Fibroblast of lung (primary cell): Measurements from ENCODE around the gene TMCO1.

Experiments
- EZH2 ChIP-seq: IDR thresholded peaks from 2 replicates; pipeline ENCODE4 v1.5.1; 2012; ENCODE audit warnings: low read length, control low read depth, mild to moderate bottlenecking; ENCODE audit errors: missing control alignments
- TF ChIP-seq, protein P1 (sequence below), 2 donors: IDR thresholded peaks in 1 of 2; conservative IDR thresholded peaks in 1 of 2; 1 replicate in 1 of 2; 2 replicates in 1 of 2; pipeline ENCODE4 v1.5.1; 2011 to 2012; ENCODE audit warnings: low read length in 2 of 2, control low read depth in 1 of 2, inconsistent platforms in 1 of 2, low read depth in 1 of 2, mild to moderate bottlenecking in 1 of 2

DNA sequence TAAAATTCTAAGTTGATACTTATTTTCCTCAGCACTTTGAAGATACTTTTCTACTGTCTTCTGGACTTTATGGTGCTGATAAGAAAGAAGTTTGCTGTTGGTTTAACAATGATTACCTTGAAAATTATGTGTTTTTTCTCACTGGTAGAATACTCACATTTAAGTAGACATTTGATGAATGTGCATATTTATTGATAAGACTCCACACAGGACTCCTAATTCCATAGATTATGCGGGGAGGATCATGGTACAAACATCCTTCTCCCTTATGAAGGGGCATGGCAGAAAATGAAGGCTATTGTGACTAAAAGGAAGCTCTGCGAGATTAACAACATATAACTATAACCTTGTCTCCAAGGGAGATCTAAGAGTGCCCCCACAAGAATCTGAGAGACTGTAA, 41.8 kb downstream of the TMCO1 start:
- TF ChIP-seq, protein P1, sequence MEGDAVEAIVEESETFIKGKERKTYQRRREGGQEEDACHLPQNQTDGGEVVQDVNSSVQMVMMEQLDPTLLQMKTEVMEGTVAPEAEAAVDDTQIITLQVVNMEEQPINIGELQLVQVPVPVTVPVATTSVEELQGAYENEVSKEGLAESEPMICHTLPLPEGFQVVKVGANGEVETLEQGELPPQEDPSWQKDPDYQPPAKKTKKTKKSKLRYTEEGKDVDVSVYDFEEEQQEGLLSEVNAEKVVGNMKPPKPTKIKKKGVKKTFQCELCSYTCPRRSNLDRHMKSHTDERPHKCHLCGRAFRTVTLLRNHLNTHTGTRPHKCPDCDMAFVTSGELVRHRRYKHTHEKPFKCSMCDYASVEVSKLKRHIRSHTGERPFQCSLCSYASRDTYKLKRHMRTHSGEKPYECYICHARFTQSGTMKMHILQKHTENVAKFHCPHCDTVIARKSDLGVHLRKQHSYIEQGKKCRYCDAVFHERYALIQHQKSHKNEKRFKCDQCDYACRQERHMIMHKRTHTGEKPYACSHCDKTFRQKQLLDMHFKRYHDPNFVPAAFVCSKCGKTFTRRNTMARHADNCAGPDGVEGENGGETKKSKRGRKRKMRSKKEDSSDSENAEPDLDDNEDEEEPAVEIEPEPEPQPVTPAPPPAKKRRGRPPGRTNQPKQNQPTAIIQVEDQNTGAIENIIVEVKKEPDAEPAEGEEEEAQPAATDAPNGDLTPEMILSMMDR (conservative IDR thresholded peaks at IDR 0.05 in 1 of 2, IDR thresholded peaks at IDR 0.05 in 1 of 2; ENCODE audit: low read depth in 1 of 2, low read length in 2 of 2): no peak
- no peak for TF ChIP-seq EZH2
